ENCODE measurements around the gene GATAD2A.

Gene GATAD2A

DNA sequence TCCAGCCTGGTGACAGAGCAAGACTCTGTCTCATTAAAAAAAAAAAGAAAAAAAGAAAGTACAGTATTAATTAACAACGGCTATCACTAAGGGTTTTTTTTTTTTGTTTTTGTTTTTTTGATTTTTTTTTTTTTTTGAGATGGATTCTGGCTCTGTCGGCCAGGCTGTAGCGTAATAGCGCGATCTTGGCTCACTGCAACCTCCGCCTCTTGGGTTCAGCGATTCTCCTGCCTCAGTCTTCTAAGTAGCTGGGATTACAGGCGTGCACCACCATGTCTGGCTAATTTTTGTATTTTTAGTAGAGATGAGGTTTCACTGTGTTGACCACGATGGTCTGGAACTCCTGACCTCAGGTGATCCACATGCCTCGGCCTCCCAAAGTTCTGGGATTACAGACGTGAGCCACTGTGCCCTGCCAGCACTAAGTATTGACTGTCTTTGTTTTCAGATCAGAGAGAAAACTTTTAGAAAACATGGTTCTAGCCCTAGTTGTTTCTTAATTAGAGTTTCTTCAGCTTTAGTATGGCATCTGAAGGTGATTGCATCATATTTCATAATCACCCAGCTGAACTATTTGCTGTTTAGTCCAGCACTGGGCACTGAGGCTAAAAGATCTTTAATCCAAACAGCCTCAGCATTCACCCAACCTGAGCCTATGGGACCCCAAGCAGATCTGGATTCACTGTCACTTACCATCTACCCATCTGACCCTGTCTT, 2.7 kb upstream of the GATAD2A start:
- no peak for DNase-seq (ENCODE audit: low spot score in 2 of 2)
- peak overlapping the region; percentile 2 for H3K27ac Mint-ChIP-seq (ENCODE audit: low read depth)
- peaks cover 45% of the 10 kb centered on the region for H3K4me1 Mint-ChIP-seq
- H3K4me3 Mint-ChIP-seq = no peak overlapping the region
- no peak for ATAC-seq (replicated peaks; ENCODE audit: extremely low read depth, poor library complexity, severe bottlenecking)
- H3K36me3 Mint-ChIP-seq (ENCODE audit: insufficient read depth) = peaks cover 13% of the 10 kb centered on the region
- H3K9me3 Mint-ChIP-seq = no peaks in the 10 kb centered on the region
- H3K27me3 Mint-ChIP-seq = no peaks in the 10 kb centered on the region

DNA sequence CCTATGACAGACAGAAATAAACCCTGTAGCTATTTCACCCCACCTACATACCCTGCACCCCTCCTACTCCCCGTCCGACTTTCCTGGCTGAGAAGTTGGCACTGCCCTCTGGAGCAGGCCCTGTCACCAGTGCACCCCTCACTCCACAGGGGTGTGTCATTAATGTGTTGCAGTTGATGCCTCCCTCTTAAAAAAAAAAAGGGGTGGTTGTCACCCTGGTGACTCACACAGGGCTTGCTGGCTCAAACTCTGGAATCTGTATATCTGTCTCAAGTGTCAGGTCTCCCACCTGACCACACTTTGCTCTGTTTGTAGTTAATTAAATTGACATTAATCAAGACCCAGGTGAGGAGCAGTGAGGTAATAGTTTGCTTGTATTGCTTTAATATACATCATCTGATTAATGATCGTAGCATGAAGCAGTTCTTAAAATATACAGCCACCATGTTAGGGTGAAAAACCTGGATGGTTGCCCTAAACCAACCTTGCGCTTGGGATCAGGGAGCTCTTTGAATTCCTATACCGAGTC, 2.0 kb upstream of the GATAD2A start:
- peak overlapping the region; percentile 2 for H3K27ac Mint-ChIP-seq (ENCODE audit: low read depth)
- no peaks in the 10 kb centered on the region for H3K9me3 Mint-ChIP-seq
- H3K4me3 Mint-ChIP-seq = peak overlapping the region; percentile 95
- ATAC-seq (replicated peaks; ENCODE audit: extremely low read depth, poor library complexity, severe bottlenecking) = no peak
- DNase-seq (ENCODE audit: low spot score in 2 of 2) = no peak
- H3K27me3 Mint-ChIP-seq = no peaks in the 10 kb centered on the region
- peaks cover 51% of the 10 kb centered on the region for H3K4me1 Mint-ChIP-seq
- peaks cover 13% of the 10 kb centered on the region for H3K36me3 Mint-ChIP-seq (ENCODE audit: insufficient read depth)

DNA sequence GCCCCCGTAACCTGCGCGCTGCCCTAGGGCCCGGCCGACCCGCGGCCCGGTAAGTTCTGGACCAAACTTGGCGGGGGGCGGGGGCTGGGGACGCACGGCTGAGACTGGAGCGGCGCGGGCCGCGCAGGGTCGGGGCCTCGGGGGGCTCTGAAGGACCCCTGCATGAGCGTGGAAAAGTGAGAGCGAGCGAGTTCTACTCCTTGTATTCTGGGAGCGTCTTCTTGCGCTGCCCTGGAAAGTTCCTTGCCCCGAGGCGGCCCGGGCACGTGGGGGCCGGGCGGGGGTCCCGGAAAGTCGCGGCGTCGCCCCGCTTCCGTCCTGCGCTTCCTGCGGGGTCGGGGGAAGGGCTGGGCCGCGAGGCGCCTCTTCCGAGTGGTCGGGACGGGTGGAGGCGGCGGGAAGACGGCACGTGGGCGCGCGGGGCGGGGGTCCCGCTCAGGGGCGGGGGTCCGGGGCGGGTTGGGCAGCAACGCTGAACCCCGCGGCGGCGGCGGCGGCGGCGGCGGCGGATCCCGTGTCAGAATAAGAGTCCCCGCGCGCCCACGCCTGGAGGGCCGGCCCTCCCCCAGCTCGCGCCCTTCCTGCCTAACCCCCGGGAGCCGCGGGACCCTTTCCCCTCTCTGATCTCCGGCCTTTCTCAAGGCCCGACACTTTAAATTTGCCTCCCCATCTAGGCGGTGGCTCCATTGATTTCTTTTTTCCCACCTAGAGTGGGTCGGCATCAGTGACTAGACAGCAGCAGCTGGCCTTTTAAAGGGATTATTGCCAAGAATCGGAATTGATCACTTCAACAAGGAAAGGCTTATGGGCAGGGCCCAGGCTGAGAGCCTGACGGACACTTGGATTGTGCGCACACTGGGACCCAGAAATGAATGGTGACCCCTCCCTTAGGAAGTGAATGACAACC, 749 bp downstream of the GATAD2A start:
- Mint-ChIP-seq H3K4me3 (peak overlapping the region; percentile 95), H3K27ac (ENCODE audit: low read depth) (peak overlapping the region; percentile 63), H3K9me3 (no peaks in the 10 kb centered on the region), H3K4me1 (peaks cover 69% of the 10 kb centered on the region), H3K36me3 (ENCODE audit: insufficient read depth) (peaks cover 12% of the 10 kb centered on the region), H3K27me3 (no peaks in the 10 kb centered on the region)
- ATAC-seq (replicated peaks; ENCODE audit: extremely low read depth, poor library complexity, severe bottlenecking) = peak; percentile 4
- peak in 1 of 2 donors; percentile 13 for DNase-seq (ENCODE audit: low spot score in 2 of 2)

DNA sequence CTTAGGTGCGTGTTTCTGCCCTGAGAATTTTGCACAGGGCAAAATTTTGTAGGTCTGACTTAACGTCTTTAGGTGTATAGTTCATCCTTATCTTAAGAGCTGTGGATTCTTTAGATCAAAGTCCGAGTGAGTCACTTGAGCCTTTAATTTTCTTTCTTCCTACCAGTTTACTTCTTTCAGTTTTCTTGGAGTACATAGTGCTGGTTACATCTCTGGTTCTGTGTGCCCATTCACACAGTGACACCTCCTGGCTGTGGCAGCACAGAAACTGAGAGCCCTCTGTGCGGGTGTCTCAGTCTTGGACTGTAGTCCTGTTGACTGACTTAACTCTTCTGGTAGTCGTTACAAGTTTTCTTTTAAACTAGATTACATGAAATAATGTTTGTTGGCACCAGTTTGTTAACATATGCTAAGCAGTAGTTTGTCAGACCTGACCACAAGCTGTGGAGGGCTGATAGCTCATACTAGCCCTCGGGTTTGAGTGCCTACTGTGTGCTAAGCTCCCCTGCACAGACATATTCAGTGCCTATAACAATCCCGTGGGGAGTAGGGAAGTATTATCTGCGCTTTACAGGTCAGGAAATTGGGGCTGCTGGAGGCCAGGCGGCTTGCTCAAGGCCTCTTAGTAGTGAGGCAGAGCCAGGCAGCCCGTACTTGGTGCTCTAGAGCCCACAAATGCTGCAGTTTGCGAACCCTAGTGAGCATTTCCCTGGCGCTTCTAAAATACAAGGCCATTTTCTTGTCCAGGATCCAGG, 1.6 kb downstream of the GATAD2A start:
- Mint-ChIP-seq H3K4me3 (peak overlapping the region; percentile 95), H3K4me1 (peaks cover 75% of the 10 kb centered on the region), H3K36me3 (ENCODE audit: insufficient read depth) (peaks cover 12% of the 10 kb centered on the region), H3K9me3 (no peaks in the 10 kb centered on the region), H3K27ac (ENCODE audit: low read depth) (peak overlapping the region; percentile 63), H3K27me3 (no peaks in the 10 kb centered on the region)
- ATAC-seq (replicated peaks; ENCODE audit: extremely low read depth, poor library complexity, severe bottlenecking) (peak; percentile 45), DNase-seq (ENCODE audit: low spot score in 2 of 2) (peak in 1 of 2 donors; percentile 23)

DNA sequence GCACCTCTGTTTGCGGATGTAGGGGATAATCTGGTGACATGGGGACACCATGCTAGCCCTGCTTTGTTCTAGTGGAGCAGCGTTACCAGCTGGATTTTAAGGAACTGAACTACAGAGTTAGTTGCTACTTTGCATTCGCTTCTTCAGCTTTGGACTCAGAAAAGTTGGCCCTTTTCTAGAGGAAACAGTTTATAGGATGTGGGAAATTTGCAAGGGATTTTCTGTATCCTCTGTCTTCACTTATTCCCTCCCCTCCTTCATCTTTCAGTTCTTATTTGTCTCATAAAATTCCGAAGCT, 2.1 kb downstream of the GATAD2A start:
- DNase-seq (ENCODE audit: low spot score in 2 of 2) (no peak), ATAC-seq (replicated peaks; ENCODE audit: extremely low read depth, poor library complexity, severe bottlenecking) (no peak)
- H3K9me3 Mint-ChIP-seq = no peaks in the 10 kb centered on the region
- peaks cover 80% of the 10 kb centered on the region for H3K4me1 Mint-ChIP-seq
- H3K4me3 Mint-ChIP-seq = peak overlapping the region; percentile 95
- no peak overlapping the region for H3K27ac Mint-ChIP-seq (ENCODE audit: low read depth)
- H3K36me3 Mint-ChIP-seq (ENCODE audit: insufficient read depth) = peaks cover 12% of the 10 kb centered on the region
- no peaks in the 10 kb centered on the region for H3K27me3 Mint-ChIP-seq

DNA sequence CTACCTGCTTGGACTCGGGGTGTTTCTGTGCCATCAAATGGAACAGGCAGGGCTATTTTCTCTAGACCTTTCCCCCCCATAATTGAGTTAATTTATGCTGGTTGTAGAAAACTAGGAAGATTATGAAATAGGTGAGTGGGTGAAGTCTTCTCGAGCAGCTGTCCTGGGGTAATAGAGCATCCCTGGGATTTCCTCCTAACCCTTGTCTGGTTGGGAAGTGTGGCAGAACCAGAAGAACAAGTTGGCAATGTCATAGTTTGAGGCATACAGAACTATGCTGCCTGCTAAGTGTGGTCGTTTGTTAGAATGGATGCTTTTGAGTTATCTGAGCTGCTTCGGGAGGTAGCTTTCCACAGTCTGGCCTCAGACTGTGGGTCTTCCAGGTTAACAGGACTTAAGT, 3.7 kb downstream of the GATAD2A start:
- Mint-ChIP-seq H3K36me3 (ENCODE audit: insufficient read depth) (peaks cover 16% of the 10 kb centered on the region), H3K27ac (ENCODE audit: low read depth) (peak overlapping the region; percentile 60), H3K4me3 (peak overlapping the region; percentile 48), H3K4me1 (peaks cover 82% of the 10 kb centered on the region), H3K9me3 (no peaks in the 10 kb centered on the region), H3K27me3 (no peaks in the 10 kb centered on the region)
- DNase-seq (ENCODE audit: low spot score in 2 of 2) (no peak), ATAC-seq (replicated peaks; ENCODE audit: extremely low read depth, poor library complexity, severe bottlenecking) (no peak)

DNA sequence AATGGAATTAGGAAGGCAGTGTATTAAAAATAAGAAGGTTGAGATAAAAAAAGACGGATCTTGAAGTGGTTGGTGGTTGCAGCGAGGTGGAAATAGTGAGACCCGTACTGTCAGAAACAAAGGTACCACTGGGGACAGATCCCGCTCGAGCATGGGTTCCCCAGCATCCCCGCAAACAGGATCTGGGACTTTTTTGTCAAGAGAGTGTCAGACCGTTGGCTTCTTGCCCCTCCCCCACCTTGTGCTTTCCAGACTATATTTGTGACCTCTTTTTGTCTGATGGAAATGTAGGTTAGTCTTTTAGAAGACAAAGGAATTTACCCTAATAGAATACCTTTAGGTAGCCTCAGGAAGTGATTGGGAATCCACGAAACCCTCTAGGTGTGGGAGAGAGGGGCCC, 4.2 kb downstream of the GATAD2A start:
- DNase-seq (ENCODE audit: low spot score in 2 of 2) (peak in 1 of 2 donors; percentile 16), ATAC-seq (replicated peaks; ENCODE audit: extremely low read depth, poor library complexity, severe bottlenecking) (no peak)
- peaks cover 83% of the 10 kb centered on the region for H3K4me1 Mint-ChIP-seq
- peaks cover 17% of the 10 kb centered on the region for H3K36me3 Mint-ChIP-seq (ENCODE audit: insufficient read depth)
- no peaks in the 10 kb centered on the region for H3K27me3 Mint-ChIP-seq
- no peaks in the 10 kb centered on the region for H3K9me3 Mint-ChIP-seq
- H3K4me3 Mint-ChIP-seq = peak overlapping the region; percentile 48
- peak overlapping the region; percentile 60 for H3K27ac Mint-ChIP-seq (ENCODE audit: low read depth)

DNA sequence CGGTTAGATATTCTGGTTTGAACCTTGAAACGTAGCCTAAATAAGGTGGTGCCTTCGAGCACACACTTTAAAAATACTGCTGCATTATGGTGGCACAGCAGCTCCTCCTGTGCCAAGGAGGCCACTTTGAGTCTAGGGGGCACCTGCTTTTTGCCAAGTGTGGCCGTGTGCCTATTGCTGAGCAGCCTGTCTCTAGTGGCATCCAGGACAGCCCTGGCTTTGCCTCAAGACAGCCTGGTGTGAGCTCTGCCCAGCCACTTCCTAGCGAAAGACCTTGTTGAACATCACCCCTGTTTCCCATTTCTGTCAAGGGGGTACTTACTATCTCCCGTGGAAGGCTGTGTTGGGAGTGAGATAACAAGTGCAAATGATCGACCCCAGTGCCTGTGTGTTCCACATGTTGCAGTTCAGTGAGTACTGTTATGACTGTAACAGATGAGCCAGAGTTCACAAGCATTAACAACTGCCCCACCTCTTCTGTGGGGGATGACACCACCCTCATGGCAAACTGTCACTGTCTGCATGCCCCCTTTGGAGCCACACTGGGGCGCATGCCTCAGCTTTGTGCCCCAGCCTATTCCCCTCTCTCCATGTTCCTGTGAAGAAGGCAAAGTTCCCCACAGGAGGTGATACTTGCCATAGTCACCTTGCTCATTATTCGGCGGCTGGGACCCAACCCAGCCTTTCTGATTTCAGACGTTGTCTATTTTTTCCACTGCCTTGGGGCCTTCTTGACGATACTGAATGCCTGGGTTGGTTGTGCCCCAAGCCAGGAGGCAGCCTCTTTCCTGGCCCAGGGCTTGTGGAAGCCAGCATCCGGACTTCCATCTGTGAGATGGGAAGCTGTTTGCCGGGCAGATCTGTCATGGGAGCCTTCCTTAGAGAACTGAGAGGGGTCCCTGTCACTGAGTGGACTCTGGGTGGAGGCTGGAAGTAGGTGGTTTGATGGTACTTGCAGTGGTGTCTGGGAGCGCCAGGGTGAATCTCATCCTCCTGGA, 5.4 kb downstream of the GATAD2A start:
- Mint-ChIP-seq H3K36me3 (ENCODE audit: insufficient read depth) (peaks cover 17% of the 10 kb centered on the region), H3K27ac (ENCODE audit: low read depth) (peak overlapping the region; percentile 60), H3K27me3 (no peaks in the 10 kb centered on the region), H3K4me3 (peak overlapping the region; percentile 48), H3K9me3 (no peaks in the 10 kb centered on the region), H3K4me1 (peaks cover 79% of the 10 kb centered on the region)
- ATAC-seq (replicated peaks; ENCODE audit: extremely low read depth, poor library complexity, severe bottlenecking) (peak; percentile 68), DNase-seq (ENCODE audit: low spot score in 2 of 2) (peak in 1 of 2 donors; percentile 30)

DNA sequence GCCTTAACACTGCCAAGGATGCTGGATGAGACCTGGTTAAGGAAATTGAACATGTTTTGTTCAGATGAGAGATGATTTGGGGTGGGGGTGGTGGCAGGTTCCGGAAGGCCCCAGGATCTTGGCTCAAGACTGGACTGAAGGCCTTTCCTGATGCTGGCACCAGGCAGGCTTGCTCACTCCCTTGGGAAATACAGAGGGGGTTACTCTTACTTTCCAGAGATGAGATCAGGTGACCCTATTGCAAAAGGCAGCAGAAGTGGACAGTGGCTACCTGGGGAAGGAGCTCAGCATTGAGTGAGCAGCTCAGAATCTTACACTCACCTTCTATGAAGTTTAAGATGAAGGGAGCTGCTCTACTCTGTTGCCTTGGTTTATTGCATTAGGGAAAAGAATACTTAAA, 10.8 kb downstream of the GATAD2A start:
- no peak for ATAC-seq (replicated peaks; ENCODE audit: extremely low read depth, poor library complexity, severe bottlenecking)
- H3K9me3 Mint-ChIP-seq = no peaks in the 10 kb centered on the region
- H3K27ac Mint-ChIP-seq (ENCODE audit: low read depth) = no peak overlapping the region
- peaks cover 20% of the 10 kb centered on the region for H3K36me3 Mint-ChIP-seq (ENCODE audit: insufficient read depth)
- H3K27me3 Mint-ChIP-seq = no peaks in the 10 kb centered on the region
- H3K4me3 Mint-ChIP-seq = peak overlapping the region; percentile 33
- H3K4me1 Mint-ChIP-seq = peaks cover 69% of the 10 kb centered on the region
- no peak for DNase-seq (ENCODE audit: low spot score in 2 of 2)

DNA sequence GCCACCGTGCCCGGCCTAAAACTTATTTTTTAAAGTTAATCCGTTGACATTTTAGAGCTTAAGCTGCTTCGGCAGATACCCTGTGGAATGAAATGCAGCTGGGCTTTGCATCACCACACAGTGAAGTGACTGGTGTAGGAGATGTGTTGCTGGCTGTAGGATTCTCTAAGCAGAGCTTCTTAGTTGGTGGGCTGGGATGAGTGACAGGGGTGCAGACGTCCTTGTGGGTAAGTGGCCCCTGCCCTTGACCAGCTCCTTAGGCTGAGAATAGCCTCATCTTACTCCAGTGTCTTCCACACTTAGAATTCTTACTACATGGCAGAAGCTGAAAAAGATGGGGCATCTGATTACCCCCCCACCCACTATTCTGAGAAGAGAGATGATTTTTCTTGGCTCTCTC, 11.6 kb downstream of the GATAD2A start:
- H3K27me3 Mint-ChIP-seq = no peaks in the 10 kb centered on the region
- no peaks in the 10 kb centered on the region for H3K9me3 Mint-ChIP-seq
- ATAC-seq (replicated peaks; ENCODE audit: extremely low read depth, poor library complexity, severe bottlenecking) (no peak), DNase-seq (ENCODE audit: low spot score in 2 of 2) (no peak)
- H3K4me1 Mint-ChIP-seq = peaks cover 71% of the 10 kb centered on the region
- no peak overlapping the region for H3K4me3 Mint-ChIP-seq
- H3K36me3 Mint-ChIP-seq (ENCODE audit: insufficient read depth) = peaks cover 22% of the 10 kb centered on the region
- H3K27ac Mint-ChIP-seq (ENCODE audit: low read depth) = peak overlapping the region; percentile 83

DNA sequence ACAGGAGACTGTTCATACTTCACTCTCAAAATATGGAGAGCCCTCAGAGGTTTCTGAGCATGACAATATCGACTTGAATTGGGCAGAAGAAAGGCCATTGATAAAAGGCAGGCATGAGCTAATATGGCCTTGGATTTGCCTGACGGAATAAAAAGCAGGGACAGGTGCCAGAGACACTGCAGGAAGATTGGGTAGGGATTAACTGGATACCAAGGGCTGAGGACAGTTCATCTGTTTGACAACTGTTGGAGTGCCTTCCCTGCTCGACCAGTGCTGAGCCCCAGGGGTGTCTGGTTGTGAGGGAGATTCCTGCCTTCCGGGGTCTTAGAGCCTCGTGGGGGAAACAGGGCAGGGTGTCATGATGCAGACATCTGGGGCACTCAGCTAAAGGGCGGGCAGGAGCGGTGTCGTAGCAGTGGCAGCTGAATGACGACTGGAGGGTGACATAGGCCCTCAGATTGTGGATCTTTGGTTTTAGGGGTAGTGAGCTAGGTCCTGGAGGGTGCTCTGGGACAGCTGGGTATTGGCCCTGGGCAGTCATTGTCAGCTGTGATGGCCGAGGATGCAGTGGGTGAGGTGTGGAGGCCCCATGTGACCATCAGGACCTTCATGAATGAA, 12.3 kb downstream of the GATAD2A start:
- H3K27ac Mint-ChIP-seq (ENCODE audit: low read depth) = peak overlapping the region; percentile 83

More for the DNA sequence above, 12.3 kb downstream of the GATAD2A start:
- H3K36me3 Mint-ChIP-seq (ENCODE audit: insufficient read depth) = peaks cover 23% of the 10 kb centered on the region
- H3K4me3 Mint-ChIP-seq = peak overlapping the region; percentile 56
- no peak for DNase-seq (ENCODE audit: low spot score in 2 of 2)
- peaks cover 73% of the 10 kb centered on the region for H3K4me1 Mint-ChIP-seq
- H3K27me3 Mint-ChIP-seq = no peaks in the 10 kb centered on the region
- no peaks in the 10 kb centered on the region for H3K9me3 Mint-ChIP-seq
- no peak for ATAC-seq (replicated peaks; ENCODE audit: extremely low read depth, poor library complexity, severe bottlenecking)

Data from central memory CD8-positive, alpha-beta T cell (primary cell).